ENCODE results near the gene PRKCA. TPM values are rescaled to one million over a fixed set of nuclear protein-coding genes. Genes with fewer than 3 reads are reported as not detected.

Gene PRKCA
- total RNA-seq, 1 experiment from 2014 or later: 20.7 TPM

DNA sequence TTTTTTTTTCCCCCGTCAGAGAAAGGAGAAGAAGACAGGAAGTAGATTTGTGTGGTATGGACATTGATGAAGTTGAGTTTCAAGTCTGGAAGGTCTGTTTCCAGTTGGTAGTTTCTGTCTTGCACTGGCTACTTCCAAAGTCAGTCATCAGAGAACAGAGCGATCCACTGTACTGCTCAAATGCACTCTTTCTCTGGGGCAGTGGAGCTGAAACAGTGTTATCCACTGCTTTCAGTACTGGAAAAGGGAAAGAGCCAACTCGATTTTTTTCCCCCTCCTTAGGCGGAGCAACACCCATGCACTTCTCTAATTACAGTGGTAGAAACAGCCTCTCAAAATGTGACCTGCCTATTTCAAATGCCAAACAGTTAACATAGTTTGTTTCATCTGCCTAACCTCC lies 7.4 kb downstream of the PRKCA start:
- POLR2A ChIA-PET: interaction anchor here (1.2 kb wide), 1 partner anchor 13 kb away, joined by 3 read pairs; no protein-coding TSS in a partner anchor
- H3K4me1 Mint-ChIP-seq (ENCODE audit: insufficient read depth, unreplicated experiment): peaks cover 15% of the 10 kb centered on the region
- no peak overlapping the region for H3K4me3 Mint-ChIP-seq (ENCODE audit: unreplicated experiment)
- H3K9me3 Mint-ChIP-seq (ENCODE audit: unreplicated experiment): no peaks in the 10 kb centered on the region
- CTCF ChIA-PET: interaction anchor here (0.7 kb wide), 2 partner anchors 225 to 331 kb away, joined by 3 to 4 read pairs; no protein-coding TSS in a partner anchor
- H3K27ac Mint-ChIP-seq (ENCODE audit: low read depth, unreplicated experiment): no peak overlapping the region
- no TSS peak for BruUV-seq (replicated peaks)
- no peak for DNase-seq (ENCODE audit: unreplicated experiment)
- TF ChIP-seq, protein P1, sequence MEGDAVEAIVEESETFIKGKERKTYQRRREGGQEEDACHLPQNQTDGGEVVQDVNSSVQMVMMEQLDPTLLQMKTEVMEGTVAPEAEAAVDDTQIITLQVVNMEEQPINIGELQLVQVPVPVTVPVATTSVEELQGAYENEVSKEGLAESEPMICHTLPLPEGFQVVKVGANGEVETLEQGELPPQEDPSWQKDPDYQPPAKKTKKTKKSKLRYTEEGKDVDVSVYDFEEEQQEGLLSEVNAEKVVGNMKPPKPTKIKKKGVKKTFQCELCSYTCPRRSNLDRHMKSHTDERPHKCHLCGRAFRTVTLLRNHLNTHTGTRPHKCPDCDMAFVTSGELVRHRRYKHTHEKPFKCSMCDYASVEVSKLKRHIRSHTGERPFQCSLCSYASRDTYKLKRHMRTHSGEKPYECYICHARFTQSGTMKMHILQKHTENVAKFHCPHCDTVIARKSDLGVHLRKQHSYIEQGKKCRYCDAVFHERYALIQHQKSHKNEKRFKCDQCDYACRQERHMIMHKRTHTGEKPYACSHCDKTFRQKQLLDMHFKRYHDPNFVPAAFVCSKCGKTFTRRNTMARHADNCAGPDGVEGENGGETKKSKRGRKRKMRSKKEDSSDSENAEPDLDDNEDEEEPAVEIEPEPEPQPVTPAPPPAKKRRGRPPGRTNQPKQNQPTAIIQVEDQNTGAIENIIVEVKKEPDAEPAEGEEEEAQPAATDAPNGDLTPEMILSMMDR (IDR thresholded peaks at IDR 0.05; ENCODE audit: unreplicated experiment): no peak
- H3K27me3 Mint-ChIP-seq (ENCODE audit: insufficient read depth, unreplicated experiment): no peaks in the 10 kb centered on the region
- intact Hi-C loops (cut with micrococcal nuclease): loop anchor here (10.0 kb wide), 1 partner anchor 125 kb away; no protein-coding TSS in a partner anchor
- no peaks in the 10 kb centered on the region for H3K36me3 Mint-ChIP-seq (ENCODE audit: insufficient read depth, unreplicated experiment)

DNA sequence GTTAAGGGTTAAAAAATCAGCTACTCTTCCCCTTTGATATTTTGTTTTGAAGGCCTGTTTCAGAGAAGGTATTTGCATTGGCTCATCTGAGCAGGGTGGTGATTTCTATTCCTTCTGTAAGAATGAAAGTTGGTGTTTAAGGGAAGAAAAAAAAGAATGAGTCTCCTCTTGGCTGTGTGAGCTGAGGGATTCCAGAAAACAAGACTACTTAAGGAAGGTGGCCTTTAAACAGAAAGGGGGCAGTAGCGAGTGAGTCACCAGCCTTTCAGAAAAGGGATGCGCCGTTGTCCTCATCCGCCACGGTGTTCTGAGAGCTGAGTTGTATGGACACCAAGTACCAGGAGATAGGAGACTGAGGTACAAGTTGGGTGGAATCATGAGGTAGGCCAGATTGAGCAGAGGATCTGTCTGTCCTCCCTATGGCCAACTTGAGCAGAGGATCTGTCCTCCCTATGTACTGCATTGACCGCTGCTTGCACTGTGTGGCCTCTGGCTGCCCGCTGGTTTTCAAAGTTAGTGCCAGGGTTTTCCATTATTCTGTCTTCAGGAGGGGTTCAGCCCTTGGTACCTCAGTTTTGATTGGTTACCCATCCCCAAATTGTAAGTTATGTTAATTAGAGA lies 8.2 kb downstream of the PRKCA start:
- CTCF ChIA-PET: interaction anchor here (0.7 kb wide), 1 partner anchor 224 kb away, joined by 3 read pairs; no protein-coding TSS in a partner anchor
- BruUV-seq (replicated peaks): no TSS peak

GRCh38 chr17:66312912-66313311 lies 10.5 kb downstream of the PRKCA start:
- Mint-ChIP-seq H3K36me3 (ENCODE audit: insufficient read depth, unreplicated experiment) (no peaks in the 10 kb centered on the region), H3K4me3 (ENCODE audit: unreplicated experiment) (no peak overlapping the region), H3K27me3 (ENCODE audit: insufficient read depth, unreplicated experiment) (no peaks in the 10 kb centered on the region), H3K4me1 (ENCODE audit: insufficient read depth, unreplicated experiment) (peaks cover 9% of the 10 kb centered on the region), H3K9me3 (ENCODE audit: unreplicated experiment) (no peaks in the 10 kb centered on the region), H3K27ac (ENCODE audit: low read depth, unreplicated experiment) (no peak overlapping the region)
- no TSS peak for BruUV-seq (replicated peaks)
- ChIA-PET POLR2A (no interaction called here), CTCF (interaction anchor here (0.6 kb wide), 1 partner anchor 30 kb away, joined by 3 read pairs; no protein-coding TSS in a partner anchor)
- DNase-seq (ENCODE audit: unreplicated experiment): no peak
- intact Hi-C loops (cut with micrococcal nuclease): no loop called here
- TF ChIP-seq, protein P1 (IDR thresholded peaks at IDR 0.05; ENCODE audit: unreplicated experiment): no peak

More for the DNA sequence above, 8.2 kb downstream of the PRKCA start:
- POLR2A ChIA-PET: interaction anchor here (1.2 kb wide), 1 partner anchor 12 kb away, joined by 3 read pairs; no protein-coding TSS in a partner anchor
- intact Hi-C loops (cut with micrococcal nuclease): no loop called here
- H3K4me1 Mint-ChIP-seq (ENCODE audit: insufficient read depth, unreplicated experiment): peaks cover 9% of the 10 kb centered on the region
- no peaks in the 10 kb centered on the region for H3K9me3 Mint-ChIP-seq (ENCODE audit: unreplicated experiment)
- no peak overlapping the region for H3K27ac Mint-ChIP-seq (ENCODE audit: low read depth, unreplicated experiment)
- H3K36me3 Mint-ChIP-seq (ENCODE audit: insufficient read depth, unreplicated experiment): no peaks in the 10 kb centered on the region
- H3K27me3 Mint-ChIP-seq (ENCODE audit: insufficient read depth, unreplicated experiment): no peaks in the 10 kb centered on the region
- no peak for DNase-seq (ENCODE audit: unreplicated experiment)
- H3K4me3 Mint-ChIP-seq (ENCODE audit: unreplicated experiment): no peak overlapping the region
- TF ChIP-seq, protein P1 (IDR thresholded peaks at IDR 0.05; ENCODE audit: unreplicated experiment): no peak

DNA sequence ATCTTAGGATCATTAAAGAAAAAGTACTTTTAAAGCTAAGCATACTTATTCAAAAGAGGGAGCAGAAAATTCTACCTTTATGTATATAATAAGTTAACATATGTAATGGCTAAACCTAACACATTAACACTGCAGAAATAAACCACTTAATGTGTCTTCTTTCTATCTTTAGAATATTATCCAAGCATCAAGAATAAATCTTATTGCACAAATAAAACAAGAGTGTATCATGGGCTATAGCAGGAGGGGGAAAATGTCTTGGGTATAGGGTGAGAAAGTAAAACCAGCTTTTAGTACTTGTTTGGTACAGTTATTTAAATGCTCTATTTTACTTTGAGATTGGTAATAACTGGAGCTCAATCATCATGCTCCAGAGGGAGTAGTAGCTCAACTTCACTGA lies 10.9 kb downstream of the PRKCA start:
- H3K4me3 Mint-ChIP-seq (ENCODE audit: unreplicated experiment): no peak overlapping the region
- peaks cover 9% of the 10 kb centered on the region for H3K4me1 Mint-ChIP-seq (ENCODE audit: insufficient read depth, unreplicated experiment)
- TF ChIP-seq, protein P1 (IDR thresholded peaks at IDR 0.05; ENCODE audit: unreplicated experiment): no peak
- intact Hi-C loops (cut with micrococcal nuclease): no loop called here
- H3K27ac Mint-ChIP-seq (ENCODE audit: low read depth, unreplicated experiment): no peak overlapping the region
- no peaks in the 10 kb centered on the region for H3K27me3 Mint-ChIP-seq (ENCODE audit: insufficient read depth, unreplicated experiment)
- H3K36me3 Mint-ChIP-seq (ENCODE audit: insufficient read depth, unreplicated experiment): no peaks in the 10 kb centered on the region
- no peaks in the 10 kb centered on the region for H3K9me3 Mint-ChIP-seq (ENCODE audit: unreplicated experiment)
- no peak for DNase-seq (ENCODE audit: unreplicated experiment)
- ChIA-PET CTCF (interaction anchor here (0.6 to 0.8 kb wide), 2 partner anchors 9 to 313 kb away, joined by 3 to 5 read pairs; no protein-coding TSS in a partner anchor), POLR2A (no interaction called here)
- no TSS peak for BruUV-seq (replicated peaks)

Measured in MCF 10A (cell line).